ENCODE measurements around the gene ARHGAP15.

DNA sequence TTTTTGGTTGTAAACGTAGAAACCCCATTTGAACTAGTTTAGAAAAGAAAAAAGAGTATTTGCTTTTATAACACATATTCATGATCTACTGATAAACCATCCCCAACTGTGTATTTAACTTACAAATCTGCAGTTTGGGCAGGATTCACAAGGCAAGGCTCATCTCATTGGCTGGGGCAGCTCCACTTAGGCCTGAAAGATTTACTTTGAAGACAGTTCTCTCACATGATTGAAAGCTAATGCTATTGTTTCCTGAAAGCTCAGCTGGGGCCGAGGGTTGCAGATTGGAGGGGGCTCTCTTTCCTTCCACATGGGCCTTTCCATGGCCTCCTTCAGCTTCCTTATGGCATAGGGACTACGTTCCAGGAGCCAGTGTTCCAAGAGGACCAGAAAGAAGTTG lies 47.4 kb downstream of the ARHGAP15 start:
- TF ChIP-seq POLR2A (IDR thresholded peaks at IDR 0.05; ENCODE audit: low read length) (no peak), KDM5A (IDR thresholded peaks at IDR 0.05) (no peak), CBX8 (IDR thresholded peaks at IDR 0.05) (no peak), MAFK (IDR thresholded peaks at IDR 0.05; ENCODE audit: partially characterized antibody) (no peak), CHD2 (IDR thresholded peaks at IDR 0.05; ENCODE audit: low read length, partially characterized antibody) (no peak), SREBF2 (IDR thresholded peaks at IDR 0.05) (no peak), MAZ (IDR thresholded peaks at IDR 0.05; ENCODE audit: borderline replicate concordance, low read depth, low read length) (no peak), FOSL2 (IDR thresholded peaks at IDR 0.05) (no peak), FOSL2 (CRISPR knock-in tag; IDR thresholded peaks at IDR 0.05) (no peak)
- TF ChIP-seq, protein P1, sequence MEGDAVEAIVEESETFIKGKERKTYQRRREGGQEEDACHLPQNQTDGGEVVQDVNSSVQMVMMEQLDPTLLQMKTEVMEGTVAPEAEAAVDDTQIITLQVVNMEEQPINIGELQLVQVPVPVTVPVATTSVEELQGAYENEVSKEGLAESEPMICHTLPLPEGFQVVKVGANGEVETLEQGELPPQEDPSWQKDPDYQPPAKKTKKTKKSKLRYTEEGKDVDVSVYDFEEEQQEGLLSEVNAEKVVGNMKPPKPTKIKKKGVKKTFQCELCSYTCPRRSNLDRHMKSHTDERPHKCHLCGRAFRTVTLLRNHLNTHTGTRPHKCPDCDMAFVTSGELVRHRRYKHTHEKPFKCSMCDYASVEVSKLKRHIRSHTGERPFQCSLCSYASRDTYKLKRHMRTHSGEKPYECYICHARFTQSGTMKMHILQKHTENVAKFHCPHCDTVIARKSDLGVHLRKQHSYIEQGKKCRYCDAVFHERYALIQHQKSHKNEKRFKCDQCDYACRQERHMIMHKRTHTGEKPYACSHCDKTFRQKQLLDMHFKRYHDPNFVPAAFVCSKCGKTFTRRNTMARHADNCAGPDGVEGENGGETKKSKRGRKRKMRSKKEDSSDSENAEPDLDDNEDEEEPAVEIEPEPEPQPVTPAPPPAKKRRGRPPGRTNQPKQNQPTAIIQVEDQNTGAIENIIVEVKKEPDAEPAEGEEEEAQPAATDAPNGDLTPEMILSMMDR (IDR thresholded peaks at IDR 0.05), result no peak
- TF ChIP-seq, protein P2, sequence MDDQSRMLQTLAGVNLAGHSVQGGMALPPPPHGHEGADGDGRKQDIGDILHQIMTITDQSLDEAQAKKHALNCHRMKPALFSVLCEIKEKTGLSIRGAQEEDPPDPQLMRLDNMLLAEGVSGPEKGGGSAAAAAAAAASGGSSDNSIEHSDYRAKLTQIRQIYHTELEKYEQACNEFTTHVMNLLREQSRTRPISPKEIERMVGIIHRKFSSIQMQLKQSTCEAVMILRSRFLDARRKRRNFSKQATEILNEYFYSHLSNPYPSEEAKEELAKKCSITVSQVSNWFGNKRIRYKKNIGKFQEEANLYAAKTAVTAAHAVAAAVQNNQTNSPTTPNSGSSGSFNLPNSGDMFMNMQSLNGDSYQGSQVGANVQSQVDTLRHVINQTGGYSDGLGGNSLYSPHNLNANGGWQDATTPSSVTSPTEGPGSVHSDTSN (IDR thresholded peaks at IDR 0.05), result no peak
- TF ChIP-seq, protein P3, sequence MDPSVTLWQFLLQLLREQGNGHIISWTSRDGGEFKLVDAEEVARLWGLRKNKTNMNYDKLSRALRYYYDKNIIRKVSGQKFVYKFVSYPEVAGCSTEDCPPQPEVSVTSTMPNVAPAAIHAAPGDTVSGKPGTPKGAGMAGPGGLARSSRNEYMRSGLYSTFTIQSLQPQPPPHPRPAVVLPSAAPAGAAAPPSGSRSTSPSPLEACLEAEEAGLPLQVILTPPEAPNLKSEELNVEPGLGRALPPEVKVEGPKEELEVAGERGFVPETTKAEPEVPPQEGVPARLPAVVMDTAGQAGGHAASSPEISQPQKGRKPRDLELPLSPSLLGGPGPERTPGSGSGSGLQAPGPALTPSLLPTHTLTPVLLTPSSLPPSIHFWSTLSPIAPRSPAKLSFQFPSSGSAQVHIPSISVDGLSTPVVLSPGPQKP (IDR thresholded peaks at IDR 0.05; ENCODE audit: low read depth, low read length), result no peak
- TF ChIP-seq, protein P4, sequence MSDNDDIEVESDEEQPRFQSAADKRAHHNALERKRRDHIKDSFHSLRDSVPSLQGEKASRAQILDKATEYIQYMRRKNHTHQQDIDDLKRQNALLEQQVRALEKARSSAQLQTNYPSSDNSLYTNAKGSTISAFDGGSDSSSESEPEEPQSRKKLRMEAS (IDR thresholded peaks at IDR 0.05), result no peak

Data from A549 (cell line).